Left cardiac atrium (tissue), 4 donors: ENCODE measurements around the gene SLC12A2. TPM values are rescaled to one million over a fixed set of nuclear protein-coding genes. Genes with fewer than 3 reads are reported as not detected.
A peak's percentile ranks its signal among the peaks of the same experiment; 100 is the strongest.

ENCODE experiments used
- ATAC-seq, 2 donors: fragments of 200-7000 bp; cut with Tn5 transposase; one replicate each; pipeline ENCODE4 v1.9.1; 2020; ENCODE audit warnings: mild to moderate bottlenecking in 2 of 2, moderate library complexity in 2 of 2
- DNase-seq: peaks from one replicate; pipeline ENCODE4 v3.0.0-alpha.2; 2020
- intact Hi-C, 2 donors: fragments of 100-400 bp; cut with DNase I; formaldehyde crosslinking; loops; one replicate each; pipeline versions ENCODE4 v1.14.1 to v1.15.1; 2022 to 2023
- total RNA-seq, 2 donors: library from RNA; stranded (reverse); fragmentation: NEBNext Ultra II Directional; extraction: Animal tissue kit (Norgen Biotek cat#: 25700); gene quantifications; one replicate each; pipeline ENCODE4 v1.2.1, GENCODE V29; 2021
- donor health status: DM: no; HTN: yes; CAD: no.
- donor health status: DM: no; HTN: yes; CAD: no; lungs with severe emphysema.
- donor health status: DM: yes; HTN: yes; CAD: no.
- donor health status: Dilated cardiomyopathy.

SLC12A2 gene
- total RNA-seq, 2 donors from 2014 or later = 13.2 to 20.1 TPM

DNA sequence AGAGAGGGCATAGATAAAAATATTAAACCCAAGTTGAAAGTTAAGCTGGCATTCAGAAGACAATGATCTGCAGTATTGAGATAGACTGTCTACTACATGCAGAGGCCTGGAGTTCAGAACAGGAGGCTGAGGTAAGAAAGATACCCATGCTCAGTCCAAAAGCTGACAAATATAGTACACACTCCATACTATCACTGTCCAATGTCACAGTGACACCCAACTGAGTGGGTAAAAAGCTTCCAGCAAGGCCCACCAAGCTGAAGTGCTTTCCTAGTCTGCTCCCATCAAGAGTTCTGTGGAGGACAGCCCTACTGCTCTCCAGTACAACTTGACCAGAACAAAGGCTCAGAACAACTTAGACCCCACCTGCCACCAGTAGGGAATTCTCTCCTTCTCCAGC is 124.9 kb downstream of the SLC12A2 start:
- intact Hi-C loops = no loop called here
- DNase-seq (no peak), ATAC-seq (no peak)

DNA sequence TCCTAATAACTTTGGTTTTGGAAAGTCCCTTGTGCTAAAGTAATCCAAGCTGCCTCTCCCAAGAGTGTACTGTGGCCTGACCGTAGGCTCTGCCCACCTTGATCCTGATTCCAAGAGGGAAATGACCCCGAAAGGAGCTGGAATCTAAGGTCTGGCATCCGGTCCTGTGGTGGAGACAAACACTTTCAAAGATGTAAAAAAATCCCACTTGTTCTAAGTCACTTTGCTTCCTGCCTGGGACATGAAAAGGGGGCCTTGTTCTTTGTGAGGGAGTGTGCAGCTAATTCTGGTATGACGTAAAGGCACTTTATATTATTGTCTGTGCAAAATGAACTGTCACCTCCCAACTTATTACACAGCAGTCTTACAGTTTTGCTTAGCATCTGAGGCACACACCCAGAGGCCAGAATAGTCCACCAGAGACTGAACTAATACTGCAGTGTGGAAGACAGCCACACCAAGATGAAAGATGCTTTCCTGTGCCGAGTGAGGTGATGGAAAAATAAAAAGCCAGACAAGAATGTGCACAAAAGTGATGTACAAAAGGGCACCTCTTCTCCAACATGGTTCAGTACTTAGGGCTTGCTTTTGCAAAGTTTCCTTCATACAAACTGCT is 128.7 kb downstream of the SLC12A2 start:
- DNase-seq (no peak), ATAC-seq (no peak)
- intact Hi-C loops = loop anchor here (2.0 to 5.0 kb wide), 3 partner anchors 285 to 625 kb away; no protein-coding TSS in a partner anchor

GRCh38 chr5:128213340-128213739 is 129.8 kb downstream of the SLC12A2 start:
- DNase-seq (peak; percentile 34), ATAC-seq (no peak)
- intact Hi-C loops = loop anchor here (2.0 to 5.0 kb wide), 3 partner anchors 284 to 624 kb away; no protein-coding TSS in a partner anchor

DNA sequence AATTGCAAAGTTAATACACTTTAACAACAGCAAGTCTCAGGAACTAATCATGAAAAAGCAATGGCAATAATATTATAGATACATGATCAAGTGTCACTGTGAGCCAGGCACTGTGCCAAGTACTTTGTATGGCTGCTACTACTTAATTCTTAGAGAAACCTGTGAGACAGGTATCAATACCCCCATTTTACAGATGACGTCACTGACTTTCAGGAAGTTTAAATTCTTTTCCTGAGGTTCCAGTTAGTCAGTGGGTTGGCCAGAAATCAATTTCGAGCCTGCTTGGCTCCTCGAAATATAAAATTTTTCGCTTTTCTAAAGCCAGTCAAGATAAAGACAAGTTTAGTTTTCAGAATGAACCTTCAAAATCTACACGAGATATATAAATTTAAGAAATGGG is 130.3 kb downstream of the SLC12A2 start:
- DNase-seq = no peak
- ATAC-seq = no peak
- intact Hi-C loops = loop anchor here (2.0 to 5.0 kb wide), 3 partner anchors 283 to 623 kb away; no protein-coding TSS in a partner anchor

GRCh38 chr5:128216285-128216684 is 132.7 kb downstream of the SLC12A2 start:
- ATAC-seq (no peak), DNase-seq (no peak)
- intact Hi-C loops = no loop called here

- peak; percentile 89 for ATAC-seq
Observed at GRCh38 chr5:128216860-128217531, 133.4 kb downstream of the SLC12A2 start.

DNA sequence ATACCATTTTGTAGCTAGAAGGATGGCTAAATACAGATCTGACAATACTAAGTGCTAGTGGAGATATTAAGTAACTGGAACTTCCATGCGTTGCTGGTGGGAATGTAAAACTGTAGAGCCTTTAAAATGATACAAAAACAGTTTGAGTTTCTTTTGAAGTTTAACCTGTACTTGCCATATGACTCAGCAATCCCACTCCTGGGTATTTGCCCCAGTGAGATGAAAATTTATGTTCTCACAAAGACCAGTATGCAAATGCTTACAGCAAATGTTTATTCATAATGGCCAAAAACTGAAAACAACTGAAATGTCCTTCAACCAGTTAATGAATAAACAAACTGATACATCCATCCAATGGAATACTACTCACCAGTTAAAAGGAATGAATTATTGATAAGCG is 137.3 kb downstream of the SLC12A2 start:
- no peak for DNase-seq
- ATAC-seq = no peak
- intact Hi-C loops = no loop called here

More at GRCh38 chr5:128216860-128217531, 133.4 kb downstream of the SLC12A2 start:
- intact Hi-C loops = no loop called here
- DNase-seq = peak; percentile 53

- DNase-seq = no peak
- ATAC-seq = no peak
- intact Hi-C loops = no loop called here
Observed at GRCh38 chr5:128224336-128224735, 140.8 kb downstream of the SLC12A2 start.

DNA sequence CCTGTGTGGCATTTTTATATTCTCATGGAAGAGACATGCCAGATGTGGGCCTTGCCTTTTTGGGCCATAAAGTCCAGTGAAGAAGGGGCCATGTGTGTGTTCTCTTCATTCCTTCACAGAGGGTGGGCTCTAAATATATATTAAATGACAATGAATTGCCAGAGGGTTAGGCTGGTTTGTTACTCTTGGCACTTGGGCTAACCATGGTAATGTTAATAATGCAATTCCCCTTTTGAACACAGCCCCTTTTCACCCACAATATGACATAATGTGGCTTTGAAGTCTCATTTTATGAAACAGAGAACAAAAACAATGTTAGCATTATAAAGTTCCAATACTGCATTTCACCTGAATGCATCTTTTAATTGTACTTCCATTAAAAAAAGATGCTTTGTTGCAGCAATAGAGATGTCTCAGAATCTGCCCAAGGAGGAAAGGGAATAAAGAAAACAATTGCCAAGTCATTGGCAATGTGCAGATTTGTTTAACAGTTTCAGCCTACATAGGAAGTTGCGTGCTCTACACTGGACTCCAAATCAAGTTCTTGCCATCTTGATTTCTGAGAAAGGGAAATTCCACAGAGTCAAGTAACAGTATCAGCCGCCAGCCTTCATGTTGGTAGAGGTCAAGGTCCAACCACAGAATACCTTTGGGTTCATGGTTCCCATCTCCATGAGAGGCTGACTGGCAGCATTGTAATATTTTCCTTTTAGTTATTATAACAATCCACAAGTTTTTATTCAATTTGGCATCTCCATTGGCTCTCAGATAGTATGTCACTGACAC is 141.9 kb downstream of the SLC12A2 start:
- ATAC-seq = no peak
- DNase-seq = no peak
- intact Hi-C loops = no loop called here

DNA sequence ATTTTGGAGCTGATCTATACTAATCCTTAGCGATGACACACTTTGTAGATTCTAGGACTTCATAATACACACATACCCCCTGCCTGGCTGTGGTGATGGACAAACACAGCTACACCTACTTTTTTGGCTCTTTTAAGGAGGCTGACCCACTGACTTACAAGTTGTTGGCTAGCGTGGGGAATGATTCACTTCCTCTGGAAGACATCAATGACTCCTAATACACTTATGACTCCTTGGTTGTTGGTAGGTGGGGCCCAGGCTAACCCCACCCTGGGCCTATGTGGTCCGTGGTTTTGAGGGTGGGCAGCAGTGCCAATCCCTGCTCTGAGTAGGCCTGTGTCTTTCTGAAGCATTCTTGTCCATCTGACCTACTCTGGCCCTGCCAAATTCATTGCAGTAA is 144.4 kb downstream of the SLC12A2 start:
- DNase-seq (peak; percentile 23), ATAC-seq (peak in 1 of 2 donors; percentile 95)
- intact Hi-C loops = no loop called here

- intact Hi-C loops = no loop called here
- peak; percentile 27 to 77 for ATAC-seq
- no peak for DNase-seq
Observed at GRCh38 chr5:128228521-128228920, 145.0 kb downstream of the SLC12A2 start.

GRCh38 chr5:128234928-128235641 is 151.5 kb downstream of the SLC12A2 start:
- intact Hi-C loops = no loop called here
- ATAC-seq (no peak), DNase-seq (no peak)

DNA sequence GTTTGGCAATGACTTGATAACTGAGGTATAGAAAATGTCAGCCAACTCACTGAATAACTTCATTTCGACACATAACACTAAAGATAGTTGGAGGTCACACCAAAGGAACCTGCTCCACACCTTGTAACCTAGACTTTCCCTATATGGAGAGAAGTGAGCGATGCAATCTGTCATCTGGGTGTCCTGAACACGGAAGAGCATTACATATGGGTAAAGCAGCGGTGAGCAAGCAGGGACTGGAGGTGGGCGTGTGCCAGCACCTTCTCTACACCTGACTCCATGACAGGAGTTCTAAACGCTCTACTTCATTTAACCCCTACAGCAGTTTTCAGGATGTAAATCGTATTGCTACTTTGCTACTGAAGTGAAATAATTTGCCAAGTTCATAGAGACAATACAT is 152.8 kb downstream of the SLC12A2 start:
- DNase-seq (no peak), ATAC-seq (no peak)
- intact Hi-C loops = no loop called here

DNA sequence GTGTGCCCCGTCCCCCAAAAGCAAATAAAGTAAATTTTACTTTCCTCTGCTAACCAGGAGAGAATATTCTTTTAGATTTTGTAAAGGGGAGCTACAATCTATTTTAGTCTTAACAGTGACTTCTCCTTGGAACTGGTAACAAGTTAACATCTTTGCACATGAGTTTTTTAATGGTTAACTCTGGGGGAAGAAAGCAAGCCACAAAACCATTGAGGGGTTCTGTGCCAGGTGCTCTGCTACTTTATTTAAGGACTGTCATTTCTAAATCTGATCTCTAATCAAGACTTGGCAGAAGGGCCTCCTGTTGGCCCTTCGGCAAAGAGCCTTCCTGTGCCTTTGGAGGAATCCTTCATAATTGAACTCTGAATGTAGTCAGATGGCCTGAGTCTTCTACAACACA is 153.4 kb downstream of the SLC12A2 start:
- no peak for DNase-seq
- intact Hi-C loops = no loop called here
- no peak for ATAC-seq

DNA sequence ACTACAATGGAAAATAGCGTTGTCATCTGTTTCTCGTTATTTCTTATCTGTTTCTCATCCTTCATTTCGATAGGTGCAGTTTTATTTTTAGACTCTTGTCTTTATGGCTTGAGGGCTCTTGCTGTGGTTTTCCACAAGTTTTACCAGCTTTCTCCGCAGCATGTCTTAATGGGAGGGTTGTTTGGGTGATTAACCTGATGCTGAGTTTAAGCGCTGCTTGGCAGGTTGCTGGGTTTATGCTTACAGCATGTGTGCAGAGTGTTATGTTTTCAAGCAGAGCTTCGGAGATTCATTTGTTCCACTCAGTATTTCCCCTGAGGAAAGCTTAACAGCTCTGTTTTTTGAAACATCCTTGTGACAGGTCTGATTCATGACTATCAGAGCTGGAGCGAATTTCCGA is 154.0 kb downstream of the SLC12A2 start:
- DNase-seq (no peak), ATAC-seq (no peak)
- intact Hi-C loops = no loop called here
